H9 (cell line): ENCODE results near the gene BCKDHB. TPM values are rescaled to one million over a fixed set of nuclear protein-coding genes. Genes with fewer than 3 reads are reported as not detected.

Source experiments
- DNase-seq: peaks from one replicate; pipeline ENCODE4 v3.0.0-alpha.2; 2017
- H2AFZ ChIP-seq: one replicate; pipeline ENCODE4 v1.6.1; 2013; ENCODE audit warnings: mild to moderate bottlenecking, low read length, control low read depth, moderate library complexity
- H2AK5ac ChIP-seq: 2 replicates; pipeline ENCODE4 v1.6.1; 2013; ENCODE audit warnings: low read length, control low read depth, mixed read lengths; ENCODE audit not compliant: insufficient read length
- H2BK120ac ChIP-seq: one replicate; pipeline ENCODE4 v1.6.1; 2013; ENCODE audit warnings: low read depth, mild to moderate bottlenecking, low read length, control low read depth, inconsistent platforms; ENCODE audit not compliant: poor library complexity, severe bottlenecking
- H2BK12ac ChIP-seq: 2 replicates; pipeline ENCODE4 v1.6.1; 2013; ENCODE audit warnings: low read length, control low read depth, mixed read lengths, low read depth; ENCODE audit not compliant: insufficient read length
- H2BK15ac ChIP-seq: 2 replicates; pipeline ENCODE4 v1.6.1; 2013; ENCODE audit warnings: low read depth, low read length, control low read depth
- H2BK20ac ChIP-seq: one replicate; pipeline ENCODE4 v1.6.1; 2013; ENCODE audit warnings: low read depth, mild to moderate bottlenecking, low read length, control low read depth, inconsistent platforms; ENCODE audit not compliant: poor library complexity, severe bottlenecking
- H2BK5ac ChIP-seq: 2 replicates; pipeline ENCODE4 v1.6.1; 2013; ENCODE audit warnings: low read length, control low read depth, mixed read lengths; ENCODE audit not compliant: insufficient read length
- H3K14ac ChIP-seq: 2 replicates; pipeline ENCODE4 v1.6.1; 2013; ENCODE audit warnings: low read length, control low read depth; ENCODE audit not compliant: insufficient read depth
- H3K18ac ChIP-seq: 2 replicates; pipeline ENCODE4 v1.6.1; 2013; ENCODE audit warnings: low read depth, mild to moderate bottlenecking, mixed read lengths, low read length, control low read depth; ENCODE audit not compliant: insufficient read length
- H3K23ac ChIP-seq: 2 replicates; pipeline ENCODE4 v1.6.1; 2013; ENCODE audit warnings: low read length, control low read depth, mixed read lengths, low read depth; ENCODE audit not compliant: insufficient read length
- H3K23me2 ChIP-seq: 2 replicates; pipeline ENCODE4 v1.6.1; 2013; ENCODE audit warnings: low read depth, mild to moderate bottlenecking, mixed read lengths, low read length, control low read depth; ENCODE audit not compliant: insufficient read length, poor library complexity, severe bottlenecking
- H3K27ac ChIP-seq: 2 replicates; pipeline ENCODE4 v1.5.1; 2013; ENCODE audit warnings: low read length, control low read depth, mixed read lengths, low read depth; ENCODE audit not compliant: insufficient read length
- H3K27me3 ChIP-seq: 2 replicates; pipeline ENCODE4 v1.6.1; 2013; ENCODE audit warnings: low read length, control low read depth, inconsistent platforms; ENCODE audit not compliant: insufficient read depth
- H3K4ac ChIP-seq: 2 replicates; pipeline ENCODE4 v1.6.1; 2013; ENCODE audit warnings: low read depth, mild to moderate bottlenecking, control low read depth, inconsistent platforms, low read length, moderate library complexity
- H3K4me1 ChIP-seq: 2 replicates; pipeline ENCODE4 v1.6.1; 2013; ENCODE audit warnings: low read length, control low read depth, inconsistent platforms; ENCODE audit not compliant: insufficient read depth
- H3K4me2 ChIP-seq: 2 replicates; pipeline ENCODE4 v1.6.1; 2013; ENCODE audit warnings: low read length, control low read depth, mixed read lengths; ENCODE audit not compliant: insufficient read length, insufficient read depth
- H3K56ac ChIP-seq: 2 replicates; pipeline ENCODE4 v1.6.1; 2013; ENCODE audit warnings: low read depth, mild to moderate bottlenecking, mixed read lengths, low read length, control low read depth; ENCODE audit not compliant: insufficient read length
- H3K79me1 ChIP-seq: 2 replicates; pipeline ENCODE4 v1.6.1; 2013; ENCODE audit warnings: low read depth, mild to moderate bottlenecking, moderate library complexity, low read length, control low read depth, inconsistent platforms; ENCODE audit not compliant: insufficient read depth, poor library complexity, severe bottlenecking
- H3K79me2 ChIP-seq: 2 replicates; pipeline ENCODE4 v1.6.1; 2013; ENCODE audit warnings: low read length, control low read depth, inconsistent platforms; ENCODE audit not compliant: insufficient read depth
- H3K9ac ChIP-seq: 2 replicates; pipeline ENCODE4 v1.6.1; 2013; ENCODE audit warnings: low read length, control low read depth, mixed read lengths; ENCODE audit not compliant: insufficient read length; ENCODE audit errors: extremely low read depth
- H3K9me3 ChIP-seq: one replicate; pipeline ENCODE4 v1.6.1; 2013; ENCODE audit warnings: low read depth, low read length, inconsistent platforms; ENCODE audit not compliant: control insufficient read depth
- H3T11ph ChIP-seq: one replicate; pipeline ENCODE4 v1.6.1; 2013; ENCODE audit warnings: mild to moderate bottlenecking, low read length, control low read depth, inconsistent platforms
- H4K20me1 ChIP-seq: one replicate; pipeline ENCODE4 v1.6.1; 2013; ENCODE audit not compliant: control insufficient read depth, insufficient read length, insufficient read depth
- H4K5ac ChIP-seq: 2 replicates; pipeline ENCODE4 v1.6.1; 2013; ENCODE audit warnings: low read depth, mild to moderate bottlenecking, mixed read lengths, low read length, control low read depth; ENCODE audit not compliant: insufficient read length
- H4K8ac ChIP-seq: replicated peaks from 2 replicates; pipeline ENCODE4 v1.6.1; 2013; ENCODE audit warnings: low read length, control low read depth, mixed read lengths, low read depth; ENCODE audit not compliant: insufficient read length
- H4K91ac ChIP-seq: 2 replicates; pipeline ENCODE4 v1.6.1; 2013; ENCODE audit warnings: low read depth, mild to moderate bottlenecking, moderate library complexity, mixed read lengths, low read length, control low read depth; ENCODE audit not compliant: insufficient read length
- H3K27ac Mint-ChIP-seq, 3 experiments: 2 replicates in 2 of 3; 3 replicates in 1 of 3; pipeline ENCODE4 v1.8.0; 2020 to 2021; ENCODE audit warnings: mixed read lengths in 3 of 3, mild to moderate bottlenecking in 1 of 3, moderate library complexity in 1 of 3
- H3K27me3 Mint-ChIP-seq: 2 replicates; pipeline ENCODE4 v1.8.0; 2021; ENCODE audit warnings: low read depth, mild to moderate bottlenecking, moderate library complexity, mixed read lengths
- H3K36me3 Mint-ChIP-seq, 3 experiments: 2 replicates in 2 of 3; 3 replicates in 1 of 3; pipeline ENCODE4 v1.8.0; 2020 to 2021; ENCODE audit warnings: low read depth in 3 of 3, mixed read lengths in 3 of 3; ENCODE audit not compliant: insufficient read depth in 1 of 3
- H3K4me1 Mint-ChIP-seq, 2 experiments: 2 replicates each; pipeline ENCODE4 v1.8.0; 2020; ENCODE audit warnings: mixed read lengths in 2 of 2
- H3K4me3 Mint-ChIP-seq, 2 experiments: 2 replicates in 1 of 2; 3 replicates in 1 of 2; pipeline ENCODE4 v1.8.0; 2020 to 2021; ENCODE audit warnings: mild to moderate bottlenecking in 2 of 2, mixed read lengths in 2 of 2, moderate library complexity in 1 of 2
- H3K9me3 Mint-ChIP-seq, 2 experiments: 2 replicates in 1 of 2; 3 replicates in 1 of 2; pipeline ENCODE4 v1.8.0; 2020; ENCODE audit warnings: mild to moderate bottlenecking in 2 of 2, mixed read lengths in 2 of 2, moderate library complexity in 1 of 2
- CTCF ChIP-seq: fragments of 200-600 bp; sonication (generic); conservative IDR thresholded peaks from 3 replicates; pipeline ENCODE4 v1.8.0; 2021; ENCODE audit warnings: antibody characterized with exemption, mild to moderate bottlenecking
- WGBS: extraction: QIAGEN DNeasy Blood & Tissue Kit; methylation state at CpG from one replicate; pipeline ENCODE4 v1.1.7; 2013; ENCODE audit warnings: missing lambda C conversion rate, low lambda C conversion rate, mixed read lengths; ENCODE audit not compliant: insufficient read length; ENCODE audit errors: extremely low coverage; 5-methylcytosine and 5-hydroxymethylcytosine counted together
- total RNA-seq: library from RNA; stranded (reverse); gene quantifications from 2 replicates; pipeline ENCODE4 v1.2.1, GENCODE V29; 2021

Gene BCKDHB
- total RNA-seq, 1 experiment from 2014 or later, result 26.6 TPM

- H3K4ac ChIP-seq, result no peak overlapping the region
- H4K91ac ChIP-seq, result no peak overlapping the region
- Mint-ChIP-seq H3K9me3 (no peaks in the 10 kb centered on the region; a peak in 1 of 5 replicates), H3K4me1 (no peaks in the 10 kb centered on the region), H3K27me3 (no peaks in the 10 kb centered on the region), H3K27ac (no peak overlapping the region), H3K36me3 (peaks cover 7 to 22% (median 13%) of the 10 kb centered on the region in 3 experiments; a peak in 6 of 7 replicates), H3K4me3 (no peak overlapping the region)
- H2AFZ ChIP-seq, result no peak overlapping the region
- H2BK15ac ChIP-seq, result no peak overlapping the region
- H3K18ac ChIP-seq, result no peak overlapping the region
- H3K23me2 ChIP-seq, result no peaks in the 10 kb centered on the region
- H3K56ac ChIP-seq, result no peak overlapping the region
- H3T11ph ChIP-seq, result no peak overlapping the region
- H3K9ac ChIP-seq, result no peak overlapping the region
- H2BK20ac ChIP-seq, result no peak overlapping the region
- H4K5ac ChIP-seq, result no peak overlapping the region
- H2BK5ac ChIP-seq, result no peak overlapping the region
- H3K79me2 ChIP-seq, result no peaks in the 10 kb centered on the region
- DNase-seq, result no peak
- H4K8ac ChIP-seq, result no peak overlapping the region
- no peak for TF ChIP-seq CTCF
- no peak overlapping the region for H3K27ac ChIP-seq
- no peaks in the 10 kb centered on the region for H3K79me1 ChIP-seq
- H2BK120ac ChIP-seq, result no peak overlapping the region
- H4K20me1 ChIP-seq, result no peaks in the 10 kb centered on the region
- H3K27me3 ChIP-seq, result no peaks in the 10 kb centered on the region
- no peaks in the 10 kb centered on the region for H3K4me1 ChIP-seq
- H3K23ac ChIP-seq, result no peak overlapping the region
- no peak overlapping the region for H3K4me2 ChIP-seq
- no CpG with 5 or more reads among the region's 1 CpG for WGBS
- H2BK12ac ChIP-seq, result no peak overlapping the region
- H2AK5ac ChIP-seq, result no peak overlapping the region
- no peaks in the 10 kb centered on the region for H3K9me3 ChIP-seq
- no peak overlapping the region for H3K14ac ChIP-seq
Measured at GRCh38 chr6:80148220-80148619, 41.7 kb downstream of the BCKDHB start.
